Effector memory CD4-positive, alpha-beta T cell (primary cell): ENCODE data around the gene IPO11.
"Not testable (repeated sequence)": the region's sequence is repeated elsewhere in the genome, so short reads cannot be mapped to it uniquely, and the experiment has no call there.

Source experiments
- DNase-seq, 3 donors: peaks; one replicate each; pipeline ENCODE4 v3.0.0-alpha.2; 2020
- H3K27ac ChIP-seq: 2 replicates; pipeline ENCODE4 v1.7.0; 2013; ENCODE audit warnings: mild to moderate bottlenecking, low read length, moderate library complexity; ENCODE audit not compliant: insufficient read depth, poor library complexity, severe bottlenecking
- H3K27me3 ChIP-seq: replicated peaks from 2 replicates; pipeline ENCODE4 v1.7.0; 2013; ENCODE audit warnings: mild to moderate bottlenecking, low read length; ENCODE audit not compliant: insufficient read depth, control insufficient read depth, poor library complexity, severe bottlenecking
- H3K36me3 ChIP-seq: 2 replicates; pipeline ENCODE4 v1.7.0; 2013; ENCODE audit warnings: mild to moderate bottlenecking, low read length, moderate library complexity; ENCODE audit not compliant: control insufficient read depth, insufficient read depth
- H3K4me1 ChIP-seq: 2 replicates; pipeline ENCODE4 v1.7.0; 2013; ENCODE audit warnings: low read length, mild to moderate bottlenecking; ENCODE audit not compliant: control insufficient read depth, insufficient read depth, poor library complexity, severe bottlenecking
- H3K4me3 ChIP-seq: 2 replicates; pipeline ENCODE4 v1.7.0; 2013; ENCODE audit warnings: low read length, low read depth, mild to moderate bottlenecking; ENCODE audit not compliant: insufficient read depth, poor library complexity, severe bottlenecking
- H3K9me3 ChIP-seq: 2 replicates; pipeline ENCODE4 v1.7.0; 2013; ENCODE audit warnings: mild to moderate bottlenecking, low read length, moderate library complexity; ENCODE audit not compliant: control insufficient read depth

The IPO11 gene

GRCh38 chr5:62506659-62507460 is 94.3 kb downstream of the IPO11 start:
- H3K9me3 ChIP-seq: no peaks in the 10 kb centered on the region
- H3K27ac ChIP-seq: no peak overlapping the region
- no peak for DNase-seq

GRCh38 chr5:62508760-62509159 is 96.2 kb downstream of the IPO11 start:
- H3K27ac ChIP-seq, DNase-seq, H3K4me1 ChIP-seq, H3K9me3 ChIP-seq, H3K27me3 ChIP-seq, H3K4me3 ChIP-seq: not testable (repeated sequence)
- peaks cover 18% of the 10 kb centered on the region for H3K36me3 ChIP-seq

More at GRCh38 chr5:62506659-62507460, 94.3 kb downstream of the IPO11 start:
- Histone ChIP-seq H3K4me3 (no peak overlapping the region), H3K27me3 (no peaks in the 10 kb centered on the region), H3K4me1 (no peaks in the 10 kb centered on the region), H3K36me3 (peaks cover 18% of the 10 kb centered on the region)

- no peak for DNase-seq
- H3K36me3 ChIP-seq: peaks cover 18% of the 10 kb centered on the region
Measured at GRCh38 chr5:62509806-62510205, 97.2 kb downstream of the IPO11 start.

GRCh38 chr5:62513085-62513484 is 100.5 kb downstream of the IPO11 start:
- H3K4me3 ChIP-seq, H3K27ac ChIP-seq, DNase-seq, H3K27me3 ChIP-seq, H3K9me3 ChIP-seq, H3K4me1 ChIP-seq: not testable (repeated sequence)
- peaks cover 13% of the 10 kb centered on the region for H3K36me3 ChIP-seq

More at GRCh38 chr5:62509806-62510205, 97.2 kb downstream of the IPO11 start:
- H3K27ac ChIP-seq: no peak overlapping the region
- no peaks in the 10 kb centered on the region for H3K4me1 ChIP-seq
- H3K4me3 ChIP-seq: no peak overlapping the region
- no peaks in the 10 kb centered on the region for H3K9me3 ChIP-seq
- H3K27me3 ChIP-seq: no peaks in the 10 kb centered on the region

- Histone ChIP-seq H3K27me3 (no peaks in the 10 kb centered on the region), H3K4me3 (no peak overlapping the region), H3K4me1 (no peaks in the 10 kb centered on the region), H3K36me3 (peaks cover 4% of the 10 kb centered on the region), H3K27ac (no peak overlapping the region), H3K9me3 (no peaks in the 10 kb centered on the region)
- no peak for DNase-seq
Measured at GRCh38 chr5:62514510-62515119, 102.1 kb downstream of the IPO11 start.

- not testable (repeated sequence) for H3K27ac ChIP-seq, H3K36me3 ChIP-seq, H3K4me1 ChIP-seq, DNase-seq, H3K27me3 ChIP-seq, H3K4me3 ChIP-seq, H3K9me3 ChIP-seq
Measured at GRCh38 chr5:62520812-62521211, 108.2 kb downstream of the IPO11 start.

DNA sequence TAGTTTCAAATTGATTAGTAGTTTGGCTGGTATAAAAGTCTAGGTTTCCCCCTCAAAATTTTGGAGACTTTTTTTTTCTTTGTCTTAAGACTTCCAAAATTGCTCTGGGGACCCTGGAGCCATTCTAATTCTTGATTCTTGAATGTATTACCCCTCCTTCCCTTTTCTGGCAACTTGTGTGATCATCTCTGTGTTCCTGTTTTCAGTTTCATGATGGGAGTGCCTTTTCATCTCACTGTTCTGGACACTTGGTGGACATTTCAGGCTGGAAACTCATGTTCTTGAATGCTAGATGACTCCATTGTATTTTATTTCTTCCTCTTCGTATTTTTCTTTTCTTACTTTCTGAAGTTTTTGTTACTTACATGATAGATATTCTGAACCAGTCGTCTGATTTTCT is 108.8 kb downstream of the IPO11 start:
- no peak overlapping the region for H3K4me3 ChIP-seq
- no peaks in the 10 kb centered on the region for H3K36me3 ChIP-seq
- no peaks in the 10 kb centered on the region for H3K27me3 ChIP-seq
- no peak for DNase-seq
- no peaks in the 10 kb centered on the region for H3K9me3 ChIP-seq
- H3K4me1 ChIP-seq: no peaks in the 10 kb centered on the region
- no peak overlapping the region for H3K27ac ChIP-seq

DNA sequence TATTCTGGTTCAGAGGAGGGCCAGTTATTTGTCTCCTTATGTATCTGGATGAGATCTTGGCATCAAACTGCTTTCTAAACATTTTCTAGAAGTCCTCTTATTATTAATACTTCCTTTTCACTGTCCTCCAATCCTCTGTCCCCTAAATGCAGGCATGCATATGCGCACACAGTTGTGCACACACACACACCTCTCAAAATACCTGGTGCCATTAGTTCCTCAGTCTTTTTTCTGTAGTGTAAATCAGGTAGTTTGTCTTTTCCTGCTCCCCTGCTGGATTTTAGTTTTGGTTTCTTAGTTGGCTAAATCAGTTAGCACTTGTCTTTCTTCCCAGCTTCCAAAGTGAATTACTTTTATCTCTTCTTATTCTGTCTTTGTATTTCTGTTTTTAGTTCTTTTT is 110.2 kb downstream of the IPO11 start:
- no peaks in the 10 kb centered on the region for H3K4me1 ChIP-seq
- H3K4me3 ChIP-seq: no peak overlapping the region
- H3K27me3 ChIP-seq: no peaks in the 10 kb centered on the region
- H3K27ac ChIP-seq: no peak overlapping the region
- H3K36me3 ChIP-seq: no peaks in the 10 kb centered on the region
- H3K9me3 ChIP-seq: no peaks in the 10 kb centered on the region
- DNase-seq: no peak

GRCh38 chr5:62533597-62533996 is 121.0 kb downstream of the IPO11 start:
- Histone ChIP-seq H3K27me3 (no peaks in the 10 kb centered on the region), H3K9me3 (no peaks in the 10 kb centered on the region), H3K4me3 (no peak overlapping the region), H3K4me1 (no peaks in the 10 kb centered on the region), H3K36me3 (peaks cover 4% of the 10 kb centered on the region), H3K27ac (no peak overlapping the region)
- DNase-seq: no peak

DNA sequence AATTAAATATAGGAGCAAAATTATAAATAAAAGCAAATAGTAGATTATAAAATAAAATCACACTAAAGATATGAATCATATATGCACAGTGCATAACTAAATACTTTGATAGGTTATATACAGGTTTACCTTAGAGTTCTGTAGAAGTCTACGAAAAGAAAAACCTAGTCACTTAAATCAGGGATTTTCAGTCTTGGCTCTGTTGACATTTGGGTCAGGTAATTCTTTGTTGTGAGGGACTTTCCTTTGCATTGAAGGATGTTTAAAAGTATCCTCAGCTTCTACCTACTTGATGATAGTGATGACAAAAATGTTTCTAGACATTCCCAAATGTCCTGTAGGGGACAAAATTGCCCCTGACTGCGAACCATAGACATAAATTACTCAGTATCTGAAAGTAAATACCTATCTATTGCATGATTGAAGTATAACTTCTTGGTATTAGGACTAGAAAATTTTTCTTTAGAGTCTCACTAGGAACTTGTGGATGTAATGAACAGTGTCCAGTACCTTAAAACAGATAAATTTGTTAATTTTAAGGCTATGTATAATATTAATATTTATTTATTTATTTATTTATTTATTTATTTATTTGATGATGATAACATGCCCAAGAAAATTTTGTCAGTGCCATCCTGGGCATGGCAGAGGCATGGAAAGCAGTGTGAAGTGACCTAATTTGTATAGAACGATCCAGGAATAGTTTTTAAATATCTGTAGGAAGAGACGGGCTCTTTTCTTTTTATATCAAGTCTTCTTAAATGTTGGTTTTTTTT is 122.1 kb downstream of the IPO11 start:
- no peak for DNase-seq
- no peaks in the 10 kb centered on the region for H3K4me1 ChIP-seq
- H3K9me3 ChIP-seq: no peaks in the 10 kb centered on the region
- no peak overlapping the region for H3K4me3 ChIP-seq
- no peak overlapping the region for H3K27ac ChIP-seq
- peaks cover 3% of the 10 kb centered on the region for H3K36me3 ChIP-seq
- no peaks in the 10 kb centered on the region for H3K27me3 ChIP-seq
